T-helper 2 cell treated with Interferon-gamma antibody and Interleukin-4, amounts not matched to agents 100 ng/mL and 5 ng/mL, for 36 hours (primary cell): ENCODE measurements around the gene QPRT. TPM values are rescaled to one million over a fixed set of nuclear protein-coding genes. Genes with fewer than 3 reads are reported as not detected.
"Not testable (repeated sequence)": the region's sequence is repeated elsewhere in the genome, so short reads cannot be mapped to it uniquely, and the experiment has no call there.

Experiments
- intact Hi-C: fragments of 100-400 bp; cut with micrococcal nuclease; formaldehyde crosslinking; loops from one replicate; pipeline ENCODE4 v1.15.1; 2023
- total RNA-seq: library from RNA; stranded (reverse); gene quantifications from 2 replicates; pipeline ENCODE4 v1.2.3, GENCODE V29; 2022

QPRT gene
- total RNA-seq, 1 donor from 2014 or later, result 12.5 TPM

- intact Hi-C loops, result not testable (repeated sequence)
Observed at GRCh38 chr16:29689490-29690351, 10.7 kb downstream of the QPRT start.

GRCh38 chr16:29692606-29693005, 13.6 kb downstream of the QPRT start:
- intact Hi-C loops, result loop anchor here (1.0 kb wide), 1 partner anchor 18 kb away; no protein-coding TSS in a partner anchor

DNA sequence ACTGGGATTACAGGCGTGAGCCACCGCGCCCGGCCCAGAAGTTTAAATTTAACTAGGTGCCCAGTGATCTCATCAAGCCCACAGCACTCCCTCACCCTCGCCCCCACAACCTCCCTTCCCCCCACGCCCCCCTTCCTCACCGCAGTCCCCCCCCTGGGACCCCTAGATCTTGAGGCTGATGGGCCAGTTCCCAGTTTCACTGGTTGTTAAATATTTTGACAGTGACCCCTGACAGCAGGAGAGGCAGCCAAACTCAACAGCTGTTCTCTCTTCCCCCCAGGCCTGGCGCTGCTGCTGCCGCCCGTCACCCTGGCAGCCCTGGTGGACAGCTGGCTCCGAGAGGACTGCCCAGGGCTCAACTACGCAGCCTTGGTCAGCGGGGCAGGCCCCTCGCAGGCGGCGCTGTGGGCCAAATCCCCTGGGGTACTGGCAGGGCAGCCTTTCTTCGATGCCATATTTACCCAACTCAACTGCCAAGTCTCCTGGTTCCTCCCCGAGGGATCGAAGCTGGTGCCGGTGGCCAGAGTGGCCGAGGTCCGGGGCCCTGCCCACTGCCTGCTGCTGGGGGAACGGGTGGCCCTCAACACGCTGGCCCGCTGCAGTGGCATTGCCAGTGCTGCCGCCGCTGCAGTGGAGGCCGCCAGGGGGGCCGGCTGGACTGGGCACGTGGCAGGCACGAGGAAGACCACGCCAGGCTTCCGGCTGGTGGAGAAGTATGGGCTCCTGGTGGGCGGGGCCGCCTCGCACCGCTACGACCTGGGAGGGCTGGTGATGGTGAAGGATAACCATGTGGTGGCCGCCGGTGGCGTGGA, 15.6 kb downstream of the QPRT start:
- intact Hi-C loops, result no loop called here

- intact Hi-C loops, result not testable (repeated sequence)
Observed at GRCh38 chr16:29695675-29696074, 16.7 kb downstream of the QPRT start.

DNA sequence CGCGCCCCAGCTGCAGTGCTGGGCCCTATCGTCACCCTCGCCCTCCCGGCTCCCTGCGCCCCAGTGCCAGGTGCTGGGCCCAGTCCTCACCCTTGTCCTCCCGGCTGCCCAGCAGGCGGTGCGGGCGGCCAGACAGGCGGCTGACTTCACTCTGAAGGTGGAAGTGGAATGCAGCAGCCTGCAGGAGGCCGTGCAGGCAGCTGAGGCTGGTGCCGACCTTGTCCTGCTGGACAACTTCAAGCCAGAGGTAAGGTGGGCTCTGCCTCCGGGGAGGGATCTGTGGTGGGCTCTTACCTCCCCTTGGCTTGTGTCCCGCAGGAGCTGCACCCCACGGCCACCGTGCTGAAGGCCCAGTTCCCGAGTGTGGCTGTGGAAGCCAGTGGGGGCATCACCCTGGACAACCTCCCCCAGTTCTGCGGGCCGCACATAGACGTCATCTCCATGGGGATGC, 17.9 kb downstream of the QPRT start:
- intact Hi-C loops, result no loop called here

GRCh38 chr16:29697391-29697790, 18.4 kb downstream of the QPRT start:
- intact Hi-C loops, result no loop called here

DNA sequence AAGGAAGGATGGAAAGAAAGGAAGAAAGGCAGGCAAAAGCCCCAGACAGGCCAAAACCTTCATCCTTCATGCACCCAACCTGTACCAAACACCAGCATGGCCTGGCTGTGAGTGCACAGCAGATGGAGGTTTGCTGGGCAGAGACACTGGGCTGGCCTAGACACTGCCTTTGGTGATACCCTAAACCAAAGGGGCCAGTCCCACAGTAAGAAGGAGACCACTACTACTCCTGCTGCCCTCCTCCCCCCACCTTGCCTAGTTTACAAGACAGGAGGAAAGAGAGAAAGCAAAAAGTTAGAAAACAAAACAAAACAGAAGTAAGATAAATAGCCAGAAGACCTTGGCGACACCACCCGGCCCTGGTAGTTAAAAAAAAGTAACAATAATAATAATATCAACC, 19.1 kb downstream of the QPRT start:
- intact Hi-C loops, result no loop called here

- intact Hi-C loops, result no loop called here
Observed at GRCh38 chr16:29698484-29699323, 19.7 kb downstream of the QPRT start.

- intact Hi-C loops, result loop anchor here (1.0 to 5.0 kb wide), 6 partner anchors 47 to 321 kb away; partner anchors contain the start of genes CDIPT, KIF22 and MAZ
Observed at GRCh38 chr16:29699324-29700219, 20.6 kb downstream of the QPRT start.

GRCh38 chr16:29700253-29700987, 21.4 kb downstream of the QPRT start:
- intact Hi-C loops, result loop anchor here (1.0 to 5.0 kb wide), 6 partner anchors 46 to 320 kb away; partner anchors contain the start of genes CDIPT, KIF22 and MAZ

GRCh38 chr16:29701214-29701555, 22.2 kb downstream of the QPRT start:
- intact Hi-C loops, result loop anchor here (1.0 to 5.0 kb wide), 6 partner anchors 46 to 320 kb away; partner anchors contain the start of genes CDIPT, KIF22 and MAZ

GRCh38 chr16:29702269-29702668, 23.3 kb downstream of the QPRT start:
- intact Hi-C loops, result loop anchor here (5.0 kb wide), 2 partner anchors 105 to 160 kb away; partner anchors contain the start of genes CDIPT and MAZ

GRCh38 chr16:29705030-29705429, 26.1 kb downstream of the QPRT start:
- intact Hi-C loops, result no loop called here

DNA sequence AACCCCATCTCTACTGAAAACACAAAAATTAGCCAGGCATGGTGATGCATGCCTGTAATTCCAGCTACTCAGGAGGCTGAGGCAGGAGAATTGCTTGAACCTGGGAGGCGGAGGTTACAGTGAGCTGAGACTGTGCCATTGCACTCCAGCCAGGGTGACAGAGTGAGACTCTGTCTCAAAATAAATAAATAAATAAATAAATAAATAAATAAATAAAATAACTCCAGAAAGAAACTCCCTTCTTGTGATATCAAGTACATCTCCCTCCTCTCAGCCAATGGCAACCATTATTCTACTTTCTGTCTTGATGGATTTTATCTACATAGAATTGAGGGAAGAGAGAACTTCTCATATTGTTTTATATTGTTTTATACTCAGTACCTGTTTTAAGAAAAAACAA, 28.2 kb downstream of the QPRT start:
- intact Hi-C loops, result not testable (repeated sequence)

DNA sequence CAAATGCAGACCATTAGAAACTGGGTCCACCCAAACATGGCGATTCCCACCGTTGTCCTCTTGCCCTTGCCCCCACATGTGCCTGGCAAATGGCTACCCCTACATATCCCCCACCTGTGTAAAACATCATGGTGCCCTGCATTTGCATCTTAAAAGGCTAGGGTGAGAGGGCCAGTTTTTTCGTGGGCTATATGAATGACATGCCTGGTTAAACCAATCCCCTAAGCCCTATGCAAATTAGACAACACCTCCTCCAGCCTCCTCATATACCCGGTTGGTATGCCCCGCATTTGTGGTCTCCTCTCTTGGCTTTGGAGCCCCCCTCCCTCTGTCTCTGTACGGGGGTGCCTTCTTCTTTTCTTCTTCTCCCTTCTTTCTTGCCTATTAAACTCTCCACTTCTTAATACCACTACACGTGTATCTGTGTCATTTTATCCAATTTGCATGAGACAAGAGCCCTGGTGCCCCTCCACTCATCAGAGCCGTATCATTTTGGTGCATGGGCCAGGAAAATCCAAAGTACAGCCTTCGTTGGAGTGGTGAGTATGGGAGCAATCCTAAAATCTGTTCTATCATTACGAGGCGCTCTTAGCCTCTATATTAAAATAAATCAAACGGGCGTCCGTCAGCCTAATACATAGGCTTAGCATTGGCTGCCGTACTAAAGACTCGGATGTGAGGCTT, 30.1 kb downstream of the QPRT start:
- intact Hi-C loops, result no loop called here

- intact Hi-C loops, result loop anchor here (1.0 kb wide), 1 partner anchor 17 kb away; no protein-coding TSS in a partner anchor
Observed at GRCh38 chr16:29709657-29710056, 30.7 kb downstream of the QPRT start.

DNA sequence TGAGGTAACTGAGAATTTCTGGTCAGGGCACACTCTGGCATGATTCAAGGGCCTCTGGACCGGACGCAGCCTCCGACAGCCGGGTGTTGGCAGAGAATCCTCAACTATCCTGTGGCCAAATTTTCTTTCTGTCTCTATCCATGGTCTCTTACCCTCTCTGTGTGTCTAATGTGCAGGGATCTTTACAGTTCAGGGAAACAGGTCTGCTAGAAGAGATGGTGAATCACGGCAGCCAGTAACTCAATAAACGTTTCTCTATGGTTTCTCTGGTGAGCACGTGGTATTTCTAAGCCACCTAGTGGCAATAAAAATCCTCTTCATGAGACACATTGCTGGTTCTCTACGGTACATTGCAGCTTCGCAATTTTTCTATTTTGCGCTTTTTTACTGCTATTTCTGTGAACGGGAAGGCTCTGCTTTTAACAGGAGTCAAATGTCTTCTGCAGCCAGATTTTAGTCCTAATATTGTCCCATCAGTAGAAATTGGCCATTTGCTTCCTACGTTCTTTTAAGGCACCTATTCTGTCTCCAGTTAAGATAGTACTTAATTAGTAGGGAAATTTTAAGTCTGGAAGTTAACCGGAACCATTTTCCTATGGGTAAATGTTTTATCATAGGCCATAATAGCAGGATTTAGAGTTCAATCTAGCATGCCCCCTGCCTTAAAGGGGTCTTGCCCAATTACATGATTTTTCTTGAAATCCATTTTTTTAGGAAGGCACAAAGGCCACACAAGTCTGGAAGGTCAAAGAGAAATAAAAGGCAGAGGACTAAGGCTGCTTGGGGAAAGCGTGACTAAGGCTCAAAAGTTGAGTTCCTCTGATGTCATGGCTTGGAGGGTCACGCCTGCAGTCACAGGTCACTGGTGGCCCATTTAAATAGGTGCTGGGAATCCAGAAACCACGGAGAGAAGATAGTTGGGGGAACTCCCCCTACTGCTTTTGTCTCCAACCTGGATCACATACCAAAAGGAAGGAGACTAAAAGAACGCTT, 31.5 kb downstream of the QPRT start:
- intact Hi-C loops, result loop anchor here (1.0 kb wide), 1 partner anchor 18 kb away; no protein-coding TSS in a partner anchor
